Spleen (tissue), 11 donors: ENCODE data around the gene FRRS1. TPM values are rescaled to one million over a fixed set of nuclear protein-coding genes. Genes with fewer than 3 reads are reported as not detected.

Experiments
- DNase-seq: peaks from one replicate; pipeline ENCODE4 v3.0.0-alpha.2; 2020
- H3K27ac ChIP-seq, 8 donors: fragments of 200-600 bp; sonication (generic) in 7 of 8; 1 replicate in 4 of 8; 2 replicates in 4 of 8; pipeline versions ENCODE4 v1.5.0 to v1.8.0; 2016 to 2021; ENCODE audit warnings: inconsistent platforms in 4 of 8, mild to moderate bottlenecking in 4 of 8, moderate library complexity in 1 of 8
- H3K27me3 ChIP-seq, 7 donors: fragments of 200-600 bp; sonication (generic) in 6 of 7; replicated peaks in 1 of 7; 1 replicate in 4 of 7; 2 replicates in 3 of 7; pipeline versions ENCODE4 v1.5.0 to v1.8.0; 2016 to 2021; ENCODE audit warnings: inconsistent platforms in 3 of 7, mild to moderate bottlenecking in 1 of 7
- H3K36me3 ChIP-seq, 6 donors: fragments of 200-600 bp; sonication (generic) in 5 of 6; 1 replicate in 4 of 6; 2 replicates in 2 of 6; pipeline versions ENCODE4 v1.5.0 to v1.8.0; 2016 to 2021; ENCODE audit warnings: inconsistent platforms in 2 of 6
- H3K4me1 ChIP-seq, 6 donors: fragments of 200-600 bp; sonication (generic) in 5 of 6; 1 replicate in 3 of 6; 2 replicates in 3 of 6; pipeline versions ENCODE4 v1.5.0 to v1.8.0; 2016 to 2021; ENCODE audit warnings: inconsistent platforms in 3 of 6
- H3K4me3 ChIP-seq, 8 donors: fragments of 200-600 bp; sonication (generic) in 7 of 8; 1 replicate in 4 of 8; 2 replicates in 4 of 8; pipeline versions ENCODE4 v1.5.0 to v1.8.0; 2016 to 2021; ENCODE audit warnings: inconsistent platforms in 4 of 8, mild to moderate bottlenecking in 4 of 8, moderate library complexity in 2 of 8
- H3K9me3 ChIP-seq, 8 donors: fragments of 200-600 bp; sonication (generic) in 7 of 8; 1 replicate in 4 of 8; 2 replicates in 4 of 8; pipeline versions ENCODE4 v1.5.0 to v1.8.0; 2016 to 2021; ENCODE audit warnings: inconsistent platforms in 4 of 8
- POLR2A ChIP-seq, 3 donors: fragments of 450-650 bp; IDR thresholded peaks; one replicate each; pipeline ENCODE4 v1.5.1; 2017; ENCODE audit warnings: antibody characterized with exemption in 3 of 3, mild to moderate bottlenecking in 1 of 3
- POLR2AphosphoS5 ChIP-seq, 3 donors: sonication (generic); formaldehyde crosslinking; IDR thresholded peaks; one replicate each; pipeline ENCODE4 v1.5.1; 2017; ENCODE audit warnings: antibody characterized with exemption in 3 of 3
- WGBS, 5 donors: extraction: QIAGEN DNeasy Blood & Tissue Kit in 3 of 5; methylation state at CpG; one replicate each; pipeline versions ENCODE4 v1.1.5 to v1.1.7; 2013 to 2018; 5-methylcytosine and 5-hydroxymethylcytosine counted together
- intact Hi-C: fragments of 100-400 bp; cut with DNase I; formaldehyde crosslinking; loops from one replicate; pipeline ENCODE4 v1.15.0; 2023; ENCODE audit warnings: low total_unique reads
- polyA plus RNA-seq, 3 donors: library from polyadenylated mRNA; stranded (reverse); fragments of 200-250 nt; gene quantifications; one replicate each; pipeline ENCODE4 v1.2.1, GENCODE V29; 2013
- total RNA-seq, 7 donors: library from RNA; depleted of rRNA in 3 of 7; stranded (reverse); fragments of >200 nt in 3 of 7; fragmentation: NEBNext Ultra II Directional in 4 of 7; extraction: Animal tissue kit (Norgen Biotek cat#: 25700) in 4 of 7; gene quantifications; one replicate each; pipeline versions ENCODE4 v1.1.0 to v1.2.1, GENCODE V29; 2016 to 2021
- TF ChIP-seq, protein P1 (sequence below), 11 experiments: fragments of 200-600 bp in 7 of 11; fragments of 450-650 bp in 4 of 11; sonication (generic) in 4 of 11; IDR thresholded peaks in 8 of 11; conservative IDR thresholded peaks in 3 of 11; 1 replicate in 7 of 11; 2 replicates in 4 of 11; pipeline versions ENCODE4 v1.4.0 to v1.8.0; 2016 to 2021; ENCODE audit warnings: antibody characterized with exemption in 11 of 11, inconsistent platforms in 4 of 11, mild to moderate bottlenecking in 1 of 11
- donor health status: healthy with polysubstance abuse.
- donor health status: DM: no; HTN: no; CAD: no; lungs with moderate emphysema.
- donor health status: DM: no; HTN: no; CAD: no.
- donor health status: Bipolar disorder and iron deficiency.
- donor health status: healthy.
- donor health status: DM: no; HTN: no; CAD: no.
- donor health status: DM: yes; HTN: yes; CAD: no.

The FRRS1 gene
- total and polyA plus RNA-seq, 10 donors: 0.13 to 7.3 (median 4.4) TPM

DNA sequence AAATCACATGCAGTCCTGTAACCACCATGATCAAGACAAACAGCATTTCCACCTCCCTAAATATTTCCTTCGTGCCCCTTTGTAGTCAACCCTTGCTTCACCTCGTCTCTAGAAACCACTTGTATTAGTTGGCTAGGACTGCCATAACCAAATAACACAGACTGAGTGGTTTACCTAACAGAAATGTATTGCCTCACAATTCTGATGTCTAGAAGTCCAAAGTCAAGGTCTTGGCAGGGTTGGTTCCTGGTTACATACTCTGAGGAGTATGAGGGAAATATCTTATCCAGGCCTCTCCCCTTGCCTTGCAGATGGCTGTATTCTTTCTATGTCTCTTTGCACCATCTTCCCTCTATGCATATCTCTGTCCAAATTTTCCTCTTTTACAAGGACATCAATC lies 23.3 kb upstream of the FRRS1 start:
- Histone ChIP-seq H3K27ac (no peak overlapping the region), H3K36me3 (no peaks in the 10 kb centered on the region), H3K4me1 (peaks cover 0 to 33% (median 16%) of the 10 kb centered on the region in 6 donors), H3K27me3 (peaks cover 0 to 8% (median 0%) of the 10 kb centered on the region in 7 donors), H3K4me3 (no peak overlapping the region), H3K9me3 (no peaks in the 10 kb centered on the region)
- WGBS, 5 donors: 67 to 97% (median 77%) methylated on average over 2 of the region's 2 CpGs
- intact Hi-C loops: no loop called here
- DNase-seq: no peak
- TF ChIP-seq, protein P1, sequence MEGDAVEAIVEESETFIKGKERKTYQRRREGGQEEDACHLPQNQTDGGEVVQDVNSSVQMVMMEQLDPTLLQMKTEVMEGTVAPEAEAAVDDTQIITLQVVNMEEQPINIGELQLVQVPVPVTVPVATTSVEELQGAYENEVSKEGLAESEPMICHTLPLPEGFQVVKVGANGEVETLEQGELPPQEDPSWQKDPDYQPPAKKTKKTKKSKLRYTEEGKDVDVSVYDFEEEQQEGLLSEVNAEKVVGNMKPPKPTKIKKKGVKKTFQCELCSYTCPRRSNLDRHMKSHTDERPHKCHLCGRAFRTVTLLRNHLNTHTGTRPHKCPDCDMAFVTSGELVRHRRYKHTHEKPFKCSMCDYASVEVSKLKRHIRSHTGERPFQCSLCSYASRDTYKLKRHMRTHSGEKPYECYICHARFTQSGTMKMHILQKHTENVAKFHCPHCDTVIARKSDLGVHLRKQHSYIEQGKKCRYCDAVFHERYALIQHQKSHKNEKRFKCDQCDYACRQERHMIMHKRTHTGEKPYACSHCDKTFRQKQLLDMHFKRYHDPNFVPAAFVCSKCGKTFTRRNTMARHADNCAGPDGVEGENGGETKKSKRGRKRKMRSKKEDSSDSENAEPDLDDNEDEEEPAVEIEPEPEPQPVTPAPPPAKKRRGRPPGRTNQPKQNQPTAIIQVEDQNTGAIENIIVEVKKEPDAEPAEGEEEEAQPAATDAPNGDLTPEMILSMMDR (IDR thresholded peaks at IDR 0.05 in 8 of 11, conservative IDR thresholded peaks at IDR 0.05 in 3 of 11): no peak
- TF ChIP-seq POLR2AphosphoS5 (IDR thresholded peaks at IDR 0.05) (no peak), POLR2A (IDR thresholded peaks at IDR 0.05) (no peak)

DNA sequence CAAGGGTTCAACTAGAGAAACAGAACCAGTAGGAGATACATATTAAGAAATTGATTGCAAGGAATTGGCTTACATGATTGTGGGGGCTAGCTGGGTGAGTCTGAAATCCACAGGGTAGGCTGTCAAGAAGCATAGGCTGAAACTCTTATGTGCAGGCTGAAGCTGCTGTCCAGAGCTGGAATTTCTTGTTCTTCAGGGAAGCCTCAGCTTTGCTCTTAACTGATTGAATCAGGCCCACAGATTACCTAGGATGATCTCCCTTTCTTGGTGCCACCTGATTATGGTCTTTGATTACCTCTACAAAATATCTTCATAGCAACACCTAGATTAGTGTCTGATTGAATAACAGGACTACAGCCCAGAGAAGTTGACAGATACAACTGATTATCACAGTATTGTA lies 22.5 kb upstream of the FRRS1 start:
- H3K4me3 ChIP-seq: no peak overlapping the region
- no peaks in the 10 kb centered on the region for H3K36me3 ChIP-seq
- intact Hi-C loops: no loop called here
- no peaks in the 10 kb centered on the region for H3K9me3 ChIP-seq
- H3K27me3 ChIP-seq: peaks cover 0 to 8% (median 0%) of the 10 kb centered on the region in 7 donors
- TF ChIP-seq POLR2A (IDR thresholded peaks at IDR 0.05) (no peak), POLR2AphosphoS5 (IDR thresholded peaks at IDR 0.05) (no peak)
- TF ChIP-seq, protein P1 (IDR thresholded peaks at IDR 0.05 in 8 of 11, conservative IDR thresholded peaks at IDR 0.05 in 3 of 11): no peak
- H3K4me1 ChIP-seq: peaks cover 0 to 37% (median 23%) of the 10 kb centered on the region in 6 donors
- no peak for DNase-seq
- H3K27ac ChIP-seq: no peak overlapping the region

DNA sequence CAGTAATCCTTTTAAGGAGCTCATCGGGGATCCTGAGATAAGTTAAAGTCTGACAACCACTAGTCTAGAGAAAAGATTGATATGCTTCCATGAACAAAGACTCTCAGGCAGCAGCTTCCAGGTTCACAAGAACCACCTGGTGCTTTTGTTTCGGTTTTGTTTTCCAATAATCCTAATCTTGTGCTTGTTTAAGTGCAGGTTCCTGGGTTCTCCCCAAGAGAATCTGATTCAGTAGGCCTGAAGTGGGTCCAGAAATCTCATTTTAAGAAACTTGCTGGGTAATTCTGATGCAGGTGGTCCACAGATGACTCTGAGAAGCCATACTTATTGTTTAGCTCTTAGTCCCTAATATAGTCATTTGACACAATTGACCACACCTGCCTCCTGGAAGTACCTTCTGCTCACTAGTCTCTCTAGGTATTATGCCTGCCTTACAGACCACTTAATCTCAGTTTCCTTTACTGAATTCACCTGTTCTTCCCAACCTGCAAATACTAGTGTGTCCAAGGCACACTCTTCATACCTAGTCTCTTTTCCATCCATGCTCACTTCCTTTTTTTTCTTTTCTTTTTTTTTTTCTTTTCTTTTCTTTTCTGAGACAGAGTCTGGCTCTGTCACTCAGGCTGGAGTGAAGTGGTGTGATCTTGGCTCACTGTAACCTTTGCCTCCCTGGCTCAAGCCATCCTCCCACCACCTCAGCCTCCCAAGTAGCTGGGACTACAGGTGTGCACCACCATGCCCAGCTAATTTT lies 20.5 kb upstream of the FRRS1 start:
- Histone ChIP-seq H3K9me3 (no peaks in the 10 kb centered on the region), H3K27me3 (peaks cover 0 to 8% (median 0%) of the 10 kb centered on the region in 7 donors), H3K27ac (no peak overlapping the region), H3K36me3 (no peaks in the 10 kb centered on the region), H3K4me3 (no peak overlapping the region), H3K4me1 (peaks cover 0 to 33% (median 23%) of the 10 kb centered on the region in 6 donors)
- 78 to 90% (median 83%) methylated on average over 2 of the region's 2 CpGs for WGBS, 5 donors
- intact Hi-C loops: no loop called here
- no peak for TF ChIP-seq POLR2AphosphoS5 (IDR thresholded peaks at IDR 0.05)
- no peak for TF ChIP-seq POLR2A (IDR thresholded peaks at IDR 0.05)
- TF ChIP-seq, protein P1 (IDR thresholded peaks at IDR 0.05 in 8 of 11, conservative IDR thresholded peaks at IDR 0.05 in 3 of 11): no peak
- DNase-seq: no peak

DNA sequence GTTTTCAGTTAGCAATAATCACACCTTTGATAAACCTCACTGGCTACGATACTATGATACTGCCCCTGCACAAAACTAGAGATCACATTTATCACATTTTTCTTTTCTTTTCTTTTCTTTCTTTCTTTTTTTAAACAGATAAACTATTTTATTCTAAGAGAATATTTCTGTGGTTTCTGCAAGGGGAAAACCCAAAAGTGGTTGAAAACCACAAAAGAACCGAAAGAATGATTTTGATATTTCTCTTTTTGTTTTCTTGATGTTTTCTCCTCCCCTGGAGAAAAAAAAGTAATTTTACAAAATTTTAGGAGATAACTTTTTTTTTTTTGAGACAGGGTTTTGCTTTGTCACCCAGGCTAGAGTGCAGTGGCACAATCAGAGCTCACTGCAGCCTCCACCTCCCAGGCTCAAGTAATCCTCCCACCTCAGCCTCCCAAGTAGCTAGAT lies 18.4 kb upstream of the FRRS1 start:
- Histone ChIP-seq H3K9me3 (no peaks in the 10 kb centered on the region), H3K27me3 (peaks cover 0 to 5% (median 0%) of the 10 kb centered on the region in 7 donors), H3K36me3 (no peaks in the 10 kb centered on the region), H3K27ac (no peak overlapping the region), H3K4me1 (peaks cover 0 to 33% (median 23%) of the 10 kb centered on the region in 6 donors), H3K4me3 (no peak overlapping the region)
- no peak for DNase-seq
- intact Hi-C loops: no loop called here
- TF ChIP-seq POLR2AphosphoS5 (IDR thresholded peaks at IDR 0.05) (no peak), POLR2A (IDR thresholded peaks at IDR 0.05) (no peak)
- TF ChIP-seq, protein P1 (IDR thresholded peaks at IDR 0.05 in 8 of 11, conservative IDR thresholded peaks at IDR 0.05 in 3 of 11): no peak
- WGBS, 5 donors: 28 to 47% (median 33%) methylated on average over 2 of the region's 2 CpGs
